HFFc6 (cell line): Measurements from ENCODE around the gene GPA33. TPM values are rescaled to one million over a fixed set of nuclear protein-coding genes. Genes with fewer than 3 reads are reported as not detected.
A peak's percentile ranks its signal among the peaks of the same experiment; 100 is the strongest.

Experiments
- DNase-seq: peaks from one replicate; pipeline ENCODE4 v3.0.0-alpha.2; 2018
- H3K27ac Mint-ChIP-seq: 2 replicates; pipeline ENCODE4 v1.8.0; 2020; ENCODE audit warnings: mild to moderate bottlenecking, mixed read lengths
- H3K27me3 Mint-ChIP-seq: 2 replicates; pipeline ENCODE4 v1.8.0; 2021; ENCODE audit warnings: mild to moderate bottlenecking, moderate library complexity, mixed read lengths; ENCODE audit not compliant: insufficient read depth
- H3K36me3 Mint-ChIP-seq: 2 replicates; pipeline ENCODE4 v1.8.0; 2021; ENCODE audit warnings: low read depth, mixed read lengths
- H3K4me1 Mint-ChIP-seq: 2 replicates; pipeline ENCODE4 v1.8.0; 2020; ENCODE audit warnings: low read depth, mixed read lengths
- H3K4me3 Mint-ChIP-seq: 2 replicates; pipeline ENCODE4 v1.8.0; 2020; ENCODE audit warnings: mild to moderate bottlenecking, moderate library complexity, mixed read lengths
- H3K9me3 Mint-ChIP-seq: 2 replicates; pipeline ENCODE4 v1.8.0; 2020; ENCODE audit warnings: mild to moderate bottlenecking, mixed read lengths
- total RNA-seq, 6 experiments: library from RNA; stranded (reverse); fragmentation: NEBNext Ultra II Directional; extraction: Animal tissue kit (Norgen Biotek cat#: 25700); gene quantifications; 2 replicates in 1 of 6; 3 replicates in 5 of 6; pipeline ENCODE4 v1.2.3, GENCODE V29; 2021
- TF ChIP-seq, protein P1 (sequence below): fragments of 200-600 bp; sonication (generic); IDR thresholded peaks from 2 replicates; pipeline ENCODE4 v1.5.0; 2021; ENCODE audit warnings: antibody characterized with exemption, mild to moderate bottlenecking

Gene GPA33
- total RNA-seq, 6 experiments from 2014 or later, result not detected

DNA sequence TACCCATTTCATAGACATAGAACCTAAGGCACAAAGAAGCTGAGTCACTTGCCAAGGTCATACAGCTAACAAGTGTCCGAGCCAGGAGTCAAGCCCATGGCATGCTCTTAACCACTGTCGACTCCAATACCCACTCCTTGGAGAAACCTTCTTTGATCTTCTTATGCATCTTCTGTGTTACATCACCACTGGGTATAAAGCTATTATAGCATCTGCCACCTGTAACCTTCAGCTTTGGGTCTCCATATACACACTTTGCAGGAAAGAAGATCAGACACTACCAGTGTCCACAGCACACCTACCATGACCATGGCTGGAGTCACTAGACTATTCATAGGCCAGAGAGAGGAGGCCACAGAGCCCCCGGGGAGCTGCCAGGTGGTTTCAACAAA, 29.1 kb downstream of the GPA33 start:
- no peak for DNase-seq
- Mint-ChIP-seq H3K4me3 (no peak overlapping the region), H3K36me3 (no peaks in the 10 kb centered on the region), H3K9me3 (no peaks in the 10 kb centered on the region), H3K4me1 (peaks cover 13% of the 10 kb centered on the region), H3K27ac (no peak overlapping the region), H3K27me3 (peaks cover 16% of the 10 kb centered on the region)
- TF ChIP-seq, protein P1, sequence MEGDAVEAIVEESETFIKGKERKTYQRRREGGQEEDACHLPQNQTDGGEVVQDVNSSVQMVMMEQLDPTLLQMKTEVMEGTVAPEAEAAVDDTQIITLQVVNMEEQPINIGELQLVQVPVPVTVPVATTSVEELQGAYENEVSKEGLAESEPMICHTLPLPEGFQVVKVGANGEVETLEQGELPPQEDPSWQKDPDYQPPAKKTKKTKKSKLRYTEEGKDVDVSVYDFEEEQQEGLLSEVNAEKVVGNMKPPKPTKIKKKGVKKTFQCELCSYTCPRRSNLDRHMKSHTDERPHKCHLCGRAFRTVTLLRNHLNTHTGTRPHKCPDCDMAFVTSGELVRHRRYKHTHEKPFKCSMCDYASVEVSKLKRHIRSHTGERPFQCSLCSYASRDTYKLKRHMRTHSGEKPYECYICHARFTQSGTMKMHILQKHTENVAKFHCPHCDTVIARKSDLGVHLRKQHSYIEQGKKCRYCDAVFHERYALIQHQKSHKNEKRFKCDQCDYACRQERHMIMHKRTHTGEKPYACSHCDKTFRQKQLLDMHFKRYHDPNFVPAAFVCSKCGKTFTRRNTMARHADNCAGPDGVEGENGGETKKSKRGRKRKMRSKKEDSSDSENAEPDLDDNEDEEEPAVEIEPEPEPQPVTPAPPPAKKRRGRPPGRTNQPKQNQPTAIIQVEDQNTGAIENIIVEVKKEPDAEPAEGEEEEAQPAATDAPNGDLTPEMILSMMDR, result no peak

DNA sequence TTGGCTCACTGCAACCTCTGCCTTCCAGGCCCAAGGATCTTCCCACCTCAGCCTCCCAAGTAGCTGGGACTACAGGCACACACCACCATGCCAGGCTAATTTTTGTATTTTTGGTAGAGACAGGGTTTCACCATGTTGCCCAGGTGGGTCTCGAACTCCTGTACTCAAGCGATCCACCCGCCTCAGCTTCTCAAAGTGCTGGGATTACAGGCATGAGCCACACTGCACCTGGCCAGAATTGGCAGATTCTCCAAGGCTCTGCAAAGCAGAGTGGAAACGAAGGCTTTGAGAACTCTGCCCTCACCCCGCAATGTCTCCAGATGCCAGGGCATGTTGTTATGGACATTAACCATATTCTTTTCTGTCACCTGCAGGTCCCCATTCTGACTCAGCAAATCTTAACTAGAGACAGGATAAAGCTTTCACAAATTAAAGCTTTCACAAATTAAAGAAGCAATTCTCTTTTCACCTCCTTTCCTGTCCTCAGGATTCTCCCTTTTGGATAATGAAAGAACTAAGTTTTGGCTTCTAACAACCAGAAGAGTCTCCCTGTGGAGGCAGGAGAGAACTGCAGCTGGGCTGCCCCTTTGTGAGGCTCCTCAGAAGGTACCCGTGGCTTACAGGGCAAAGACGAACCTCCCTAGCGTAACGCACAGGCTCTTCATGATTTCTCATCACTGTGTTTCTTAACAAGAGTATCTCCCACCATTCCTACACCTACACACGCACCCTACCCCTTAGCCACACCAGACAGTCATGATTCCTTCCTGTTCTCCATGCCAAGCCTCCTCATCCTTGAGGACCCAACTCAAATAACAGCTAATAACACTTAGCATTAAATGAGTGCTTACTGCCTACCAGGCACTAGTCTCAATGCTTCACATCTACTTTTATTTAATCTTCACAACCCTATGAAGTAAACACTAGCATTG, 29.8 kb downstream of the GPA33 start:
- peaks cover 16% of the 10 kb centered on the region for H3K27me3 Mint-ChIP-seq
- no peaks in the 10 kb centered on the region for H3K9me3 Mint-ChIP-seq
- DNase-seq, result peak; percentile 12
- no peak overlapping the region for H3K4me3 Mint-ChIP-seq
- no peaks in the 10 kb centered on the region for H3K36me3 Mint-ChIP-seq
- H3K27ac Mint-ChIP-seq, result no peak overlapping the region
- peaks cover 13% of the 10 kb centered on the region for H3K4me1 Mint-ChIP-seq
- TF ChIP-seq, protein P1, result peak; percentile 53

DNA sequence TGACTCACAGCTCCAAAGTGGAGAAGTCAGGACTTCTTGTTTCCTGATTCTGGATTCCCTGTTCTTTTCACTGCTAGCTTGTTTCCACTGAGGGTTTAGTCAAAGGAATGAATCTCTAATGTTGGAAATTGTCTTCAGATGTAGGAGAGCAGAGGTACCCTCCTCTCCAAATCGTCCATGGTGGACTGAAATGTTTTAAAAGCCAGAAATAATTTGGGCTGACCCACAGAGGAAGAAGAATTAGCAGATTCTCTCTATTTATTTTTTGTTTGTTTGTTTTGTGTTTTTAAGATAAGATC, 30.4 kb downstream of the GPA33 start:
- TF ChIP-seq, protein P1, result no peak
- no peaks in the 10 kb centered on the region for H3K36me3 Mint-ChIP-seq
- H3K9me3 Mint-ChIP-seq, result no peaks in the 10 kb centered on the region
- peaks cover 13% of the 10 kb centered on the region for H3K4me1 Mint-ChIP-seq
- no peak for DNase-seq
- H3K27ac Mint-ChIP-seq, result no peak overlapping the region
- H3K27me3 Mint-ChIP-seq, result peaks cover 11% of the 10 kb centered on the region
- no peak overlapping the region; the same call in 1 of the 2 replicates for H3K4me3 Mint-ChIP-seq

DNA sequence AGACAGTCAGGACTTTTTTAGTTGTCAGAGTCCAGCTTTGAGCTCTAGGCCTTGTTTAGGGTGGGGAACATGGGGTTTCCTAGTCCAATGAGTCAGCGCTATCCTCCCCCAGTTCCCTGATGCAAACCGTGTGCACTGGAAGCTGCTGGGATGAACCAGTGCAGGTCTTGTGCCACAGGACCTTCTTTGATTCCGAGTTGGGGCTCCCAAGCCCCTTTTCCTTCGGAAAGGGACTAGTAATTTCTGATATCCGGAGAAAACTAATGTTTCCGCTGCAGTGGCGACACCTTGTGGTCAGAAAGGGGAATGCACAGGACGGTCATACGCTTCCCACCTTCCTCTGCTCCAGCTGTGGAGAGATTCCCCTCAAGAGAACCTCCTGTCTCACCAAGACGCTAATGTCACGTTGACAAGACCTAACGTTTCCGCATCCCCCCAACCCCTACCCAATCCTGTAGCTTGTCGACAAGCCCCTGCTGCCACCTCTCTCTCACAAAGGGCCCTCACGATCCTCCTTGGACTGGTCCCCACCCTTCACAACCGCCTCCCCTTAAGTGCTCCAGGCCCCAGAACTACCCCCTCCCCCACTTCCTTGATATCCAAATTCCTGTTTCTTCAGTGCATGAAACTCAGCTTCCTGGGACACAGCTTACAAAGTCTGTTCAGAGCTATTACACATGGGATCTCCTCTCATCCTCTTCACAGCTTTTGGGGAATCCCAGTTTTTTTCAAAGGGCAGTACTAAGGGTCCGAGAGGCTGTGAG, 30.9 kb downstream of the GPA33 start:
- DNase-seq, result peak; percentile 32
- no peaks in the 10 kb centered on the region for H3K36me3 Mint-ChIP-seq
- H3K27me3 Mint-ChIP-seq, result peaks cover 16% of the 10 kb centered on the region
- TF ChIP-seq, protein P1, result peak; percentile 97
- H3K4me3 Mint-ChIP-seq, result peak overlapping the region; percentile 69
- H3K27ac Mint-ChIP-seq, result no peak overlapping the region
- no peaks in the 10 kb centered on the region for H3K9me3 Mint-ChIP-seq
- peaks cover 13% of the 10 kb centered on the region for H3K4me1 Mint-ChIP-seq

DNA sequence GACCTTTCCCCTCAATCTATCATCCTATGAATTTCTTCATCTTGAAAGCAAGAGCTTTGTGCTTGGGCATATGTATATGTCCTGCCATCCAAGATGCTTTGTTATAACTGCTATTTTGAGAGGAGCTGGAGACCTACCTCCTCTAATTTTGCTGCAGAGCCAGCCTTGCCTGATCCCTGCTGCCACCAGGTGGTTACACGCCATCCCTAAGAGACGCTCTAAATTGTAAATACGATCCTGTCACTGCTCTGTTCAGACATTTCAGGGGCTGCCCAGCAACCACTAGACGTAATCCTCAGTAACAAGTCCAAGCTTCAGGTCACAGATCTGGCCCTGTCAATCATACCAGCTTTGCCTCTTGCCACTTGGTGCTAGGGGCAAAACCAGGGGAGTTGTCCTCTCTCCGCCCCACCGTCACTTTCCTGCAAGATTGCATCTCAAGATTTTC, 32.9 kb downstream of the GPA33 start:
- Mint-ChIP-seq H3K27me3 (peaks cover 18% of the 10 kb centered on the region), H3K36me3 (no peaks in the 10 kb centered on the region), H3K4me3 (no peak overlapping the region), H3K27ac (no peak overlapping the region), H3K4me1 (peaks cover 13% of the 10 kb centered on the region), H3K9me3 (no peaks in the 10 kb centered on the region)
- peak; percentile 19 for DNase-seq
- TF ChIP-seq, protein P1, result peak; percentile 65
